ENCODE results near the gene RGS3.

The RGS3 gene

GRCh38 chr9:113583511-113584427 lies 120.2 kb downstream of the RGS3 start:
- TF ChIP-seq CTCF (IDR thresholded peaks at IDR 0.05; ENCODE audit: low read depth, low read length): no peak
- no peak for DNase-seq (ENCODE audit: extremely low read depth, low read depth)

- no peak for TF ChIP-seq CTCF (IDR thresholded peaks at IDR 0.05; ENCODE audit: low read depth, low read length)
- no peak for DNase-seq (ENCODE audit: extremely low read depth, low read depth)
Observed at GRCh38 chr9:113584428-113585084, 121.0 kb downstream of the RGS3 start.

GRCh38 chr9:113585085-113585442 lies 121.5 kb downstream of the RGS3 start:
- TF ChIP-seq CTCF (IDR thresholded peaks at IDR 0.05; ENCODE audit: low read depth, low read length): no peak
- DNase-seq (ENCODE audit: extremely low read depth, low read depth): no peak

GRCh38 chr9:113585555-113585954 lies 122.0 kb downstream of the RGS3 start:
- no peak for TF ChIP-seq CTCF (IDR thresholded peaks at IDR 0.05; ENCODE audit: low read depth, low read length)
- no peak for DNase-seq (ENCODE audit: extremely low read depth, low read depth)

- DNase-seq (ENCODE audit: extremely low read depth, low read depth): no peak
Observed at GRCh38 chr9:113587471-113588031, 124.0 kb downstream of the RGS3 start.

GRCh38 chr9:113588242-113588810 lies 124.8 kb downstream of the RGS3 start:
- no peak for DNase-seq (ENCODE audit: extremely low read depth, low read depth)
- TF ChIP-seq CTCF (IDR thresholded peaks at IDR 0.05; ENCODE audit: low read depth, low read length): no peak

More at GRCh38 chr9:113587471-113588031, 124.0 kb downstream of the RGS3 start:
- TF ChIP-seq CTCF (IDR thresholded peaks at IDR 0.05; ENCODE audit: low read depth, low read length): peak; percentile 10
